Gastrocnemius medialis (tissue), 4 donors: ENCODE results near the gene CEBPZ.
"Not testable (repeated sequence)": the region's sequence is repeated elsewhere in the genome, so short reads cannot be mapped to it uniquely, and the experiment has no call there.

ENCODE experiments used
- POLR2A ChIP-seq, 2 donors: fragments of 450-650 bp; IDR thresholded peaks; one replicate each; pipeline ENCODE4 v1.6.1; 2017; ENCODE audit warnings: antibody characterized with exemption in 2 of 2, mild to moderate bottlenecking in 2 of 2, moderate library complexity in 2 of 2
- TF ChIP-seq, protein P1 (sequence below), 5 experiments: fragments of 450-650 bp in 3 of 5; fragments of 200-600 bp in 2 of 5; sonication (generic) in 2 of 5; IDR thresholded peaks in 4 of 5; conservative IDR thresholded peaks in 1 of 5; 1 replicate in 4 of 5; 2 replicates in 1 of 5; pipeline ENCODE4 v1.5.1; 2016 to 2019; ENCODE audit warnings: antibody characterized with exemption in 5 of 5, mild to moderate bottlenecking in 3 of 5, moderate library complexity in 3 of 5

DNA sequence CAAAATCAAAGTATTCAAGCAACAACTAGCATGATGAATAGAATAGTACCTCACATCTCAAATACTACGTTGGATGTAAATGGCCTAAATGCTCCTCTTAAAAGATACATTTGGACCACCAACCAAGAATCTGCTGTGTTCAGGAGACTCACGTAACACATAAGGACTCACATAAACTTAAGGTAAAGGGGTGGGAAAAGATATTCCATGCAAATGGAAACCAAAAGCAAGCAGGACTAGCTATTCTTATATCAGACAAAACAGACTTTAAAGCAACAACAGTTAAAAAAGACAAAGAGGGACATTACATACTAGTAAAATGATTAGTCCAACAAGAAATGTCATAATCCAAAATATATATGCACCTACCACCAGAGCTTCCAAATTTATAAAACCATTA is 24.6 kb downstream of the CEBPZ start:
- not testable (repeated sequence) for TF ChIP-seq POLR2A (IDR thresholded peaks at IDR 0.05)
- TF ChIP-seq, protein P1, sequence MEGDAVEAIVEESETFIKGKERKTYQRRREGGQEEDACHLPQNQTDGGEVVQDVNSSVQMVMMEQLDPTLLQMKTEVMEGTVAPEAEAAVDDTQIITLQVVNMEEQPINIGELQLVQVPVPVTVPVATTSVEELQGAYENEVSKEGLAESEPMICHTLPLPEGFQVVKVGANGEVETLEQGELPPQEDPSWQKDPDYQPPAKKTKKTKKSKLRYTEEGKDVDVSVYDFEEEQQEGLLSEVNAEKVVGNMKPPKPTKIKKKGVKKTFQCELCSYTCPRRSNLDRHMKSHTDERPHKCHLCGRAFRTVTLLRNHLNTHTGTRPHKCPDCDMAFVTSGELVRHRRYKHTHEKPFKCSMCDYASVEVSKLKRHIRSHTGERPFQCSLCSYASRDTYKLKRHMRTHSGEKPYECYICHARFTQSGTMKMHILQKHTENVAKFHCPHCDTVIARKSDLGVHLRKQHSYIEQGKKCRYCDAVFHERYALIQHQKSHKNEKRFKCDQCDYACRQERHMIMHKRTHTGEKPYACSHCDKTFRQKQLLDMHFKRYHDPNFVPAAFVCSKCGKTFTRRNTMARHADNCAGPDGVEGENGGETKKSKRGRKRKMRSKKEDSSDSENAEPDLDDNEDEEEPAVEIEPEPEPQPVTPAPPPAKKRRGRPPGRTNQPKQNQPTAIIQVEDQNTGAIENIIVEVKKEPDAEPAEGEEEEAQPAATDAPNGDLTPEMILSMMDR (IDR thresholded peaks at IDR 0.05 in 4 of 5, conservative IDR thresholded peaks at IDR 0.05 in 1 of 5): not testable (repeated sequence)
